HL-60 (cell line): ENCODE measurements around the gene RPUSD1.

Source experiments
- DNase-seq, 2 experiments: peaks; one replicate each; pipeline ENCODE4 v3.0.0-alpha.2; 2010 to 2020; ENCODE audit warnings: low read depth in 1 of 2, low spot score in 1 of 2
- H3K27ac ChIP-seq: fragments of 250-450 bp; sonication (Bioruptor Pico); replicated peaks from 2 replicates; pipeline ENCODE4 v1.5.1; 2020; ENCODE audit warnings: mild to moderate bottlenecking, moderate library complexity
- H3K27me3 ChIP-seq: fragments of 250-450 bp; sonication (Bioruptor Pico); 2 replicates; pipeline ENCODE4 v1.5.1; 2021; ENCODE audit warnings: mild to moderate bottlenecking, moderate library complexity; ENCODE audit not compliant: insufficient read depth, poor library complexity, severe bottlenecking
- H3K4me3 ChIP-seq: replicated peaks from 2 replicates; pipeline ENCODE4 v1.5.1; 2011; ENCODE audit warnings: mild to moderate bottlenecking, control low read depth, low read length; ENCODE audit not compliant: insufficient read depth
- CTCF ChIP-seq: IDR thresholded peaks from one replicate; pipeline ENCODE4 v1.5.1; 2011; ENCODE audit warnings: low read length, control low read depth, inconsistent platforms; ENCODE audit not compliant: insufficient read depth
- GABPA ChIP-seq: IDR thresholded peaks from 2 replicates; pipeline ENCODE4 v1.6.1; 2012; ENCODE audit warnings: low read depth
- POLR2AphosphoS5 ChIP-seq: IDR thresholded peaks from 2 replicates; pipeline ENCODE4 v1.6.1; 2012; ENCODE audit warnings: low read depth
- REST ChIP-seq: IDR thresholded peaks from 2 replicates; pipeline ENCODE4 v1.6.1; 2012; ENCODE audit warnings: low read depth; ENCODE audit not compliant: insufficient replicate concordance
- SPI1 ChIP-seq: IDR thresholded peaks from 2 replicates; pipeline ENCODE4 v1.6.1; 2012; ENCODE audit warnings: low read depth, mild to moderate bottlenecking, borderline replicate concordance

The RPUSD1 gene

GRCh38 chr16:794853-795466, 6.8 kb upstream of the RPUSD1 start:
- no peak for TF ChIP-seq POLR2AphosphoS5
- no peak for TF ChIP-seq CTCF
- TF ChIP-seq SPI1 = no peak
- no peak for TF ChIP-seq GABPA
- no peak for TF ChIP-seq REST
- Histone ChIP-seq H3K4me3 (no peak overlapping the region), H3K27me3 (peaks cover 1% of the 10 kb centered on the region), H3K27ac (no peak overlapping the region)
- DNase-seq = no peak

GRCh38 chr16:794091-794822, 6.1 kb upstream of the RPUSD1 start:
- Histone ChIP-seq H3K27me3 (no peaks in the 10 kb centered on the region), H3K4me3 (no peak overlapping the region), H3K27ac (no peak overlapping the region)
- no peak for TF ChIP-seq SPI1
- TF ChIP-seq CTCF = no peak
- TF ChIP-seq REST = no peak
- no peak for TF ChIP-seq GABPA
- TF ChIP-seq POLR2AphosphoS5 = no peak
- DNase-seq = no peak

- TF ChIP-seq CTCF = no peak
- no peak for TF ChIP-seq POLR2AphosphoS5
- no peak for TF ChIP-seq SPI1
- TF ChIP-seq GABPA = no peak
- no peak for TF ChIP-seq REST
- Histone ChIP-seq H3K4me3 (no peak overlapping the region), H3K27ac (no peak overlapping the region), H3K27me3 (no peaks in the 10 kb centered on the region)
- DNase-seq = no peak
Measured at GRCh38 chr16:793414-793813, 5.2 kb upstream of the RPUSD1 start.
